Measurements from ENCODE around the gene XAGE3.
"Not testable (repeated sequence)": the region's sequence is repeated elsewhere in the genome, so short reads cannot be mapped to it uniquely, and the experiment has no call there.

- not testable (repeated sequence) for TF ChIP-seq CTCF (IDR thresholded peaks at IDR 0.05; ENCODE audit: low read depth, low read length); POLR2A (IDR thresholded peaks at IDR 0.05; ENCODE audit: extremely low read depth, insufficient read length); MAX (IDR thresholded peaks at IDR 0.05; ENCODE audit: low read depth, low read length); MYC (IDR thresholded peaks at IDR 0.05; ENCODE audit: low read depth, low read length)
These were observed 24.3 kb downstream of the XAGE3 start for GRCh38 chrX:52843619-52844018.
